K562 (cell line): ENCODE measurements around the gene SIGLEC5. TPM values are rescaled to one million over a fixed set of nuclear protein-coding genes. Genes with fewer than 3 reads are reported as not detected.

ENCODE experiments used
- CEBPG ChIP-seq, 3 experiments: fragments of 200-800 bp in 1 of 3; sonication (Bioruptor generic) in 1 of 3; sonication (generic) in 1 of 3; formaldehyde crosslinking in 1 of 3; IDR thresholded peaks in 2 of 3; conservative IDR thresholded peaks in 1 of 3; 2 replicates each; pipeline versions ENCODE4 v1.6.1 to v1.8.0; 2016 to 2022; ENCODE audit warnings: missing compliant biosample characterization in 2 of 3, missing genetic modification characterization in 2 of 3, mild to moderate bottlenecking in 1 of 3, missing genetic modification reagents in 1 of 3
- CHD2 ChIP-seq: IDR thresholded peaks from 2 replicates; pipeline ENCODE4 v1.6.1; 2011; ENCODE audit warnings: low read depth, low read length
- EHMT2 ChIP-seq: fragments of 450-650 bp; IDR thresholded peaks from 2 replicates; pipeline ENCODE4 v1.6.1; 2018; ENCODE audit warnings: antibody characterized with exemption
- HBP1 ChIP-seq: fragments of 450-650 bp; formaldehyde crosslinking; IDR thresholded peaks from 2 replicates; pipeline ENCODE4 v1.4.0; 2022; ENCODE audit warnings: missing genetic modification characterization
- HDGF ChIP-seq: fragments of 450-650 bp; IDR thresholded peaks from 2 replicates; pipeline ENCODE4 v1.6.1; 2016
- HEY1 ChIP-seq: fragments of 250-450 bp; sonication (Bioruptor Pico); IDR thresholded peaks from 2 replicates; pipeline ENCODE4 v1.5.0; 2020; ENCODE audit warnings: mild to moderate bottlenecking, moderate library complexity, borderline replicate concordance
- ID3 ChIP-seq, 2 experiments: fragments of 250-450 bp in 1 of 2; fragments of 450-650 bp in 1 of 2; sonication (Bioruptor Pico) in 1 of 2; IDR thresholded peaks; 2 replicates each; pipeline versions ENCODE4 v1.6.1 to v1.8.0; 2016 to 2021; ENCODE audit warnings: mild to moderate bottlenecking in 2 of 2, moderate library complexity in 2 of 2, missing compliant biosample characterization in 1 of 2, missing genetic modification characterization in 1 of 2
- IRF9 ChIP-seq: fragments of 450-650 bp; IDR thresholded peaks from 2 replicates; pipeline ENCODE4 v1.6.1; 2016; ENCODE audit warnings: missing biosample characterization, missing genetic modification characterization
- MAZ ChIP-seq, 2 experiments: fragments of 450-650 bp in 1 of 2; sonication (generic) in 1 of 2; formaldehyde crosslinking; IDR thresholded peaks in 1 of 2; conservative IDR thresholded peaks in 1 of 2; 2 replicates each; pipeline versions ENCODE4 v1.4.0 to v1.5.0; 2020; ENCODE audit warnings: mild to moderate bottlenecking in 1 of 2, missing genetic modification reagents in 1 of 2
- MIER1 ChIP-seq: fragments of 450-650 bp; IDR thresholded peaks from 2 replicates; pipeline ENCODE4 v1.6.1; 2016; ENCODE audit warnings: antibody characterized with exemption, mild to moderate bottlenecking, low read depth
- NEUROD1 ChIP-seq: fragments of 150-350 bp; IDR thresholded peaks from 2 replicates; pipeline ENCODE4 v1.6.1; 2014; ENCODE audit warnings: borderline replicate concordance, low read length, low read depth; ENCODE audit not compliant: partially characterized antibody
- NR2C2 ChIP-seq, 2 experiments: fragments of 200-800 bp in 1 of 2; sonication (Bioruptor generic) in 1 of 2; sonication (generic) in 1 of 2; formaldehyde crosslinking in 1 of 2; IDR thresholded peaks; 2 replicates each; pipeline versions ENCODE4 v1.6.1 to v1.8.0; 2016 to 2022; ENCODE audit warnings: mild to moderate bottlenecking in 1 of 2, missing compliant biosample characterization in 1 of 2, missing genetic modification characterization in 1 of 2, missing genetic modification reagents in 1 of 2
- PPARD ChIP-seq: fragments of 250-450 bp; sonication (Bioruptor Pico); IDR thresholded peaks from 2 replicates; pipeline ENCODE4 v1.8.0; 2022; ENCODE audit warnings: inconsistent platforms, mild to moderate bottlenecking, moderate library complexity
- RBFOX2 ChIP-seq: fragments of 200-400 bp; formaldehyde crosslinking; IDR thresholded peaks from 2 replicates; pipeline ENCODE4 v1.6.1; 2017; ENCODE audit warnings: low read depth, mild to moderate bottlenecking, low read length, moderate library complexity
- RUNX1 ChIP-seq: sonication (generic); IDR thresholded peaks from 2 replicates; pipeline ENCODE4 v1.6.1; 2016; ENCODE audit warnings: antibody characterized with exemption, low read depth
- SFPQ ChIP-seq: fragments of 200-400 bp; formaldehyde crosslinking; IDR thresholded peaks from 2 replicates; pipeline ENCODE4 v1.6.1; 2017; ENCODE audit warnings: mild to moderate bottlenecking, low read depth, low read length, moderate library complexity
- SIRT6 ChIP-seq: IDR thresholded peaks from one replicate; pipeline ENCODE4 v1.6.1; 2012; ENCODE audit warnings: low read depth, mild to moderate bottlenecking, control low read depth, inconsistent platforms, low read length, moderate library complexity
- TBL1XR1 ChIP-seq, 2 experiments: IDR thresholded peaks; 2 replicates each; pipeline ENCODE4 v1.6.1; 2012; ENCODE audit warnings: improper control_type of control experiment in 2 of 2, low read length in 2 of 2, mild to moderate bottlenecking in 1 of 2
- polyA plus RNA-seq, 8 experiments: library from polyadenylated mRNA; depleted of rRNA in 4 of 8; stranded (reverse) in 5 of 8; unstranded in 3 of 8; fragments of >200 nt; fragmentation: Nextera tagmentation in 2 of 8; fragmentation: Illumina TruSeq in 1 of 8; extraction: Ambion mirVana in 2 of 8; extraction: Trizol in 1 of 8; gene quantifications; 2 replicates each; pipeline versions ENCODE4 v1.2.1 to v1.2.3, GENCODE V29; 2011 to 2014; ENCODE audit warnings: inconsistent platforms in 1 of 8, missing spikeins in 1 of 8
- total RNA-seq, 7 experiments: library from RNA; depleted of rRNA in 6 of 7; stranded (reverse); fragments of >200 nt in 6 of 7; fragmentation: Illumina TruSeq in 2 of 7; extraction: Trizol in 2 of 7; gene quantifications; 2 replicates each; pipeline versions ENCODE4 v1.2.1 to v1.2.3, GENCODE V29; 2011 to 2021; ENCODE audit warnings: low replicate concordance in 1 of 7

The SIGLEC5 gene
- total and polyA plus RNA-seq, 9 of the 15 experiments (the other 6 are each of a cell fraction or from before 2014, with no cell fraction given): 0.14 TPM; not detected in 8

- peak in 1 of 2 experiments; percentile 21; a peak in 1 of 4 replicates for TF ChIP-seq MAZ (CRISPR knock-in tag; conservative IDR thresholded peaks at IDR 0.05 in 1 of 2, IDR thresholded peaks at IDR 0.05 in 1 of 2)
- TF ChIP-seq CEBPG (CRISPR knock-in tag; IDR thresholded peaks at IDR 0.05): no peak
- no peak for TF ChIP-seq CEBPG (tag; conservative IDR thresholded peaks at IDR 0.05 in 1 of 2, IDR thresholded peaks at IDR 0.05 in 1 of 2)
- TF ChIP-seq CHD2: no peak
- 0 out of 2 replicates have a peak, but pooled peaks have one; percentile 56 for TF ChIP-seq HDGF
- no peak for TF ChIP-seq NEUROD1
- no peak for TF ChIP-seq ID3 (CRISPR knock-in tag; IDR thresholded peaks at IDR 0.05)
- TF ChIP-seq ID3 (tag; IDR thresholded peaks at IDR 0.05): no peak
- no peak for TF ChIP-seq RUNX1
- TF ChIP-seq EHMT2: 0 out of 2 replicates have a peak, but pooled peaks have one; percentile 9
- TF ChIP-seq SFPQ: no peak
- TF ChIP-seq HBP1 (CRISPR knock-in tag): no peak
- TF ChIP-seq MIER1: no peak
- no peak for TF ChIP-seq SIRT6
- no peak for TF ChIP-seq HEY1 (CRISPR knock-in tag)
- no peak for TF ChIP-seq PPARD (CRISPR knock-in tag)
- TF ChIP-seq NR2C2 (CRISPR knock-in tag; IDR thresholded peaks at IDR 0.05): no peak
- peak; percentile 55 for TF ChIP-seq NR2C2 (tag; IDR thresholded peaks at IDR 0.05)
- no peak for TF ChIP-seq TBL1XR1 (IDR thresholded peaks at IDR 0.05; ENCODE audit: low read length in 2 of 2)
- TF ChIP-seq IRF9 (tag): no peak
- 0 out of 2 replicates have a peak, but pooled peaks have one; percentile 22 for TF ChIP-seq RBFOX2
These were observed 35.5 kb downstream of the SIGLEC5 start (continued) for GRCh38 chr19:51594774-51595109.
